HG02885 (cell line): ENCODE measurements around the gene GDF11.

Experiments
- ATAC-seq: cut with Tn5 transposase; IDR thresholded peaks from one replicate; pipeline ENCODE4 v1.9.1; 2021; ENCODE audit warnings: mild to moderate bottlenecking; ENCODE audit not compliant: unreplicated experiment, poor library complexity

The GDF11 gene

GRCh38 chr12:55771736-55772135, 28.8 kb downstream of the GDF11 start:
- no peak for ATAC-seq

- ATAC-seq = no peak
Observed at GRCh38 chr12:55777856-55778255, 34.9 kb downstream of the GDF11 start.

- no peak for ATAC-seq
Observed at GRCh38 chr12:55780685-55781084, 37.8 kb downstream of the GDF11 start.

GRCh38 chr12:55788546-55788945, 45.6 kb downstream of the GDF11 start:
- no peak for ATAC-seq

- ATAC-seq = no peak
Observed at GRCh38 chr12:55789171-55789570, 46.2 kb downstream of the GDF11 start.

- ATAC-seq = no peak
Observed at GRCh38 chr12:55789893-55790292, 47.0 kb downstream of the GDF11 start.

GRCh38 chr12:55795950-55796349, 53.0 kb downstream of the GDF11 start:
- ATAC-seq = no peak

- no peak for ATAC-seq
Observed at GRCh38 chr12:55797068-55797467, 54.1 kb downstream of the GDF11 start.

GRCh38 chr12:55797550-55797949, 54.6 kb downstream of the GDF11 start:
- ATAC-seq = no peak
